ENCODE data around the gene PODXL2.

Gene PODXL2

DNA sequence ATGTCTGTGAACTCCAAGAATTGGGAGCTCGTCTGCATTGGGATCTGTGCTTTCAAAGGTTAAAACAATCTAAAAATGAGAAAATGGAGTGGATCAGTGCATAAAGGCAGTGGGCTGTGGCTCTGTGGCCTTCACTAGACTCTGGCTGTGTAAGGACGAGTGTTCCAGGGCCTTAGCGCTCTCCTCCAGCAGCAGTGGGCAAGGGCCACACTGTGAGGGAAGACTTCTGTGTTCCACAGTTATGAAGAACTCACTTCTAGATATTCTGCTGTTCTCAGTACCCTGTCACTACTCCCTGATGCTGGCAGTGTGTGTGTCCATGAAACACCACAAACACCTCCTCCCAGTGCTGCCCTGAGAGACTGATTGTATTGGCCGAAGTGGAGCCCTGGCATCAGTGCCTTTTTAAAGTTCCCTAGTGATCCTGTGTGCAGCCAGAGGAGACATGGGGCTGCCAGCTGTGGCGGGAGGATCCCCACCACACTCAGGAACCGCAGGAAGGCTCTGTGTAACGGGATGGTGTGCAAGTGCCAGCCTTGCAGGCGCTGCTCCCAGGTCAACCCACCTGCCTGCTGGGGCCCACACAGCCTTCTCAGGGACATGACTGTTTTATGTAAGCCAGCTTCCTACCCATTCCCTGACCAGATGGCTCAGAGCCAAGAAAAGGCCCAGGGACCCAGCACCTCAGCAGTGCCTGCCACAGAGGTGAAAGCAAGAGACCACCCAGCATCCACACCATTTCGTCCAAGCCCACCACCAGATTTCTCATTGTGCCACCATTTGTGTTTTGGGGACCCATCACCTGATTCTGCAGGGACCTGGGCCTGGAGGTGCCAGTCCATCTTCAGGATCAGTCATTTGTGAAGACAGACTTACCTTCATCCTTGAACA, 84.1 kb downstream of the PODXL2 start:
- Histone ChIP-seq H3K36me3 (no peaks in the 10 kb centered on the region), H3K4me3 (ENCODE audit: low read depth, low read length) (no peak overlapping the region), H3K27ac (no peak overlapping the region; the same call in 1 of the 2 replicates), H3K9me3 (ENCODE audit: severe bottlenecking) (no peaks in the 10 kb centered on the region), H3K27me3 (ENCODE audit: insufficient read depth, low read depth, severe bottlenecking) (no peaks in the 10 kb centered on the region)
- TF ChIP-seq, protein P1, sequence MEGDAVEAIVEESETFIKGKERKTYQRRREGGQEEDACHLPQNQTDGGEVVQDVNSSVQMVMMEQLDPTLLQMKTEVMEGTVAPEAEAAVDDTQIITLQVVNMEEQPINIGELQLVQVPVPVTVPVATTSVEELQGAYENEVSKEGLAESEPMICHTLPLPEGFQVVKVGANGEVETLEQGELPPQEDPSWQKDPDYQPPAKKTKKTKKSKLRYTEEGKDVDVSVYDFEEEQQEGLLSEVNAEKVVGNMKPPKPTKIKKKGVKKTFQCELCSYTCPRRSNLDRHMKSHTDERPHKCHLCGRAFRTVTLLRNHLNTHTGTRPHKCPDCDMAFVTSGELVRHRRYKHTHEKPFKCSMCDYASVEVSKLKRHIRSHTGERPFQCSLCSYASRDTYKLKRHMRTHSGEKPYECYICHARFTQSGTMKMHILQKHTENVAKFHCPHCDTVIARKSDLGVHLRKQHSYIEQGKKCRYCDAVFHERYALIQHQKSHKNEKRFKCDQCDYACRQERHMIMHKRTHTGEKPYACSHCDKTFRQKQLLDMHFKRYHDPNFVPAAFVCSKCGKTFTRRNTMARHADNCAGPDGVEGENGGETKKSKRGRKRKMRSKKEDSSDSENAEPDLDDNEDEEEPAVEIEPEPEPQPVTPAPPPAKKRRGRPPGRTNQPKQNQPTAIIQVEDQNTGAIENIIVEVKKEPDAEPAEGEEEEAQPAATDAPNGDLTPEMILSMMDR (IDR thresholded peaks at IDR 0.05; ENCODE audit: low read depth, low read length) = no peak
- no peak for DNase-seq

DNA sequence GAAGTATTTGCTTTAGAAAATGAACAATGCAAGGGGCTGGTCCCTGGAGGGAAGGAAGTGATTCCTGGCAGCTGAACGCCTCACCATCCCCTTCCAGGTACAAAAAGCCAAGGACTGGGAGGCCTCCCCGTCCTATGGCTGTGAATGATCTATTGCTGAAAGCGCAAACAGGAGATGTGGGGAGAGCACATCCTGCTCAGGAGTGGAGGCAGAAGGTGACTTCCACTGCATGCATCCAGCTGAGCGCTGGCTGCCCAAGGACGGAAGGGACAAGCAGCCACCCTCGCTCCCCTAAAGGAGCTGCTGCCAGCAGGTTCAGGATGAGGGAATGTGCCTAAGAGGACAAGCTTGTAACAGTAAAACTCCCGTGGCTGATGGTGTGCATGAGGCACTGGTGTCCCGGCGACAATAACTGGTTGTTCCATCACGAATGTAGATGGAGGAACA, 85.2 kb downstream of the PODXL2 start:
- Histone ChIP-seq H3K9me3 (ENCODE audit: severe bottlenecking) (no peaks in the 10 kb centered on the region), H3K27me3 (ENCODE audit: insufficient read depth, low read depth, severe bottlenecking) (no peaks in the 10 kb centered on the region), H3K27ac (no peak overlapping the region; the same call in 1 of the 2 replicates), H3K4me3 (ENCODE audit: low read depth, low read length) (no peak overlapping the region), H3K36me3 (no peaks in the 10 kb centered on the region)
- TF ChIP-seq, protein P1 (IDR thresholded peaks at IDR 0.05; ENCODE audit: low read depth, low read length) = no peak
- DNase-seq = no peak

DNA sequence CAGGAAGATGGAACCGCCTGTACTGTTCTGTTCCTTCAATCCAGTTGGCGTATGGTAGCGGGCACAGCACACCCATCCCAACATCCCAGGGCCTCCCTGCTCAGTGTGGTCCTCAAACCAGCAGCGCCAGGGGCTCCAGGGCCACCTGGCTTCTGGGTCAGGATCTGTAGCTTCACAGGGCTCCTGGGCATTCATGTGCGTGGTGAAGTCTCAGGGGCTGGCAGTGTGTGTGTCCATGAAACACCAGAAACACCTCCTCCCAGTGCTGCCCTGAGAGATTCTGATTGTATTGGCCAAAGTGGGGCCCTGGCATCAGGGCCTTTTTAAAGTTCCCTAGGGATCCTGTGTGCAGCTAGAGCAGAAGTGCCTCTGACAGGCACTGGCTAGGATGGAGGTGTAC, 85.9 kb downstream of the PODXL2 start:
- no peak for DNase-seq
- H3K27ac ChIP-seq = no peak overlapping the region
- TF ChIP-seq, protein P1 (IDR thresholded peaks at IDR 0.05; ENCODE audit: low read depth, low read length) = no peak
- H3K36me3 ChIP-seq = no peaks in the 10 kb centered on the region
- H3K9me3 ChIP-seq (ENCODE audit: severe bottlenecking) = no peaks in the 10 kb centered on the region
- H3K4me3 ChIP-seq (ENCODE audit: low read depth, low read length) = no peak overlapping the region
- no peaks in the 10 kb centered on the region for H3K27me3 ChIP-seq (ENCODE audit: insufficient read depth, low read depth, severe bottlenecking)

DNA sequence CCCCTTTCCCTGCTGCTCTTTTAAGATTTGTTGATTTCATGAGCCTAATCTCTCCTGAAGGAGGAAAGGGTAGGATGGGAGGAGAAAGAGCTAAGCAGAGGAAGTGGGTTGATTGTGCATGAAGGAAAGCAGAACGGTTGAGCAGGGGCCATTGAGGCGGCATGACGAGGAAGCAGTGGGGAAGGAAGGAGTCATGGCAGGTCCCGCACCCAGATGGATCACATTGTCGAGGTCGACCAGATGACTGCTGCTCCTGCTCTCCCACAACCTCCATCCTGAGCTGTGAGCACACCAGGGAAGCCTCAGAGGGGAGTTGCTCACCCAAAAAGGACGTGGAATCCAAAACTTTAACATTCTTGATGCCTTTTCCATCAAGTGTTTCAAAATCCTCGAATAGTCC, 86.5 kb downstream of the PODXL2 start:
- DNase-seq = no peak
- H3K27me3 ChIP-seq (ENCODE audit: insufficient read depth, low read depth, severe bottlenecking) = no peaks in the 10 kb centered on the region
- no peak overlapping the region for H3K4me3 ChIP-seq (ENCODE audit: low read depth, low read length)
- H3K36me3 ChIP-seq = no peaks in the 10 kb centered on the region
- TF ChIP-seq, protein P1 (IDR thresholded peaks at IDR 0.05; ENCODE audit: low read depth, low read length) = no peak
- H3K9me3 ChIP-seq (ENCODE audit: severe bottlenecking) = no peaks in the 10 kb centered on the region
- no peak overlapping the region for H3K27ac ChIP-seq

DNA sequence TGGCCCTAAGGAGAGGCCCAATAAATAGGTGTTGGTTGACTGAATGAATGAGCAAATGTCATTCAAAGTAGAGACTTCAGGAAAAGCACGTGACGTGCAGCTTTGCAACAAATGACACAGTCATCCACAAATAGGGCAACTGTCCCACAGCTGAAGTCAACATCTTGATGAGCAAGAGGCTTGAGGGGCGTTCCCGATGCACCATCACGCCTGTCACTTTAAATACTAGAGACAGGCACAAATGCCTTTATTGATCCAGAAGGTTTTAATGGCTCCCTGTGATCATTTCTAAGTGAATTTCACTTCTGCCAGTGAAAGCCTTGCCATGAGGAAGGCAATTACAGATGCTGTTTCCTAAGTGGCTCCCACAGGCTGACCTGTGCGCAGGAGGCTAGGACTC, 87.4 kb downstream of the PODXL2 start:
- H3K27me3 ChIP-seq (ENCODE audit: insufficient read depth, low read depth, severe bottlenecking) = no peaks in the 10 kb centered on the region
- peak overlapping the region; percentile 87; the same call in 1 of the 2 replicates for H3K27ac ChIP-seq
- TF ChIP-seq, protein P1 (IDR thresholded peaks at IDR 0.05; ENCODE audit: low read depth, low read length) = no peak
- DNase-seq = no peak
- H3K4me3 ChIP-seq (ENCODE audit: low read depth, low read length) = no peak overlapping the region
- H3K9me3 ChIP-seq (ENCODE audit: severe bottlenecking) = no peaks in the 10 kb centered on the region
- no peaks in the 10 kb centered on the region for H3K36me3 ChIP-seq

All from WERI-Rb-1 (cell line).